ENCODE measurements around the gene PCF11.

Gene PCF11

DNA sequence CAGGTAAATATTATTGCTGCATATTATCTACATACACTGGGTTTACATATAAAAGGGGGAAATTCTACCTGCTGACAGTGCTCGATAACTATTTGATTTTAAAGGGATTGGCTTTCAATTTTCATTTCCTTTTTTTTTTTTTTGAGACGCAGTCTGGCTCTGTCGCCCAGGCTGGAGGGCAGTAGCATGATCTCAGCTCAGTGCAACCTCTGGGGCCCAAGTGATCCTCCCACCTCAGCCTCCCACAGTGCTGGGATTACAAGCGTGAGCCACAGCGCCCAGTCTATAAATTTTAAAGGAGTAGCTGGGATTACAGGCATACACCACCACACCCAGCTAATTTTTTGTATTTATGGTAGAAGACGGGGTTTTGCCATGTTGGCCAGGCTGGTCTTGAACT, 3.2 kb upstream of the PCF11 start:
- TF ChIP-seq EP300 (IDR thresholded peaks at IDR 0.05; ENCODE audit: borderline replicate concordance): no peak
- TF ChIP-seq YY1 (IDR thresholded peaks at IDR 0.05; ENCODE audit: low read depth): no peak
- TF ChIP-seq RAD21 (IDR thresholded peaks at IDR 0.05; ENCODE audit: low read depth): no peak
- TF ChIP-seq, protein P1, sequence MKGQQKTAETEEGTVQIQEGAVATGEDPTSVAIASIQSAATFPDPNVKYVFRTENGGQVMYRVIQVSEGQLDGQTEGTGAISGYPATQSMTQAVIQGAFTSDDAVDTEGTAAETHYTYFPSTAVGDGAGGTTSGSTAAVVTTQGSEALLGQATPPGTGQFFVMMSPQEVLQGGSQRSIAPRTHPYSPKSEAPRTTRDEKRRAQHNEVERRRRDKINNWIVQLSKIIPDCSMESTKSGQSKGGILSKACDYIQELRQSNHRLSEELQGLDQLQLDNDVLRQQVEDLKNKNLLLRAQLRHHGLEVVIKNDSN (IDR thresholded peaks at IDR 0.05): no peak
- TF ChIP-seq, protein P2, sequence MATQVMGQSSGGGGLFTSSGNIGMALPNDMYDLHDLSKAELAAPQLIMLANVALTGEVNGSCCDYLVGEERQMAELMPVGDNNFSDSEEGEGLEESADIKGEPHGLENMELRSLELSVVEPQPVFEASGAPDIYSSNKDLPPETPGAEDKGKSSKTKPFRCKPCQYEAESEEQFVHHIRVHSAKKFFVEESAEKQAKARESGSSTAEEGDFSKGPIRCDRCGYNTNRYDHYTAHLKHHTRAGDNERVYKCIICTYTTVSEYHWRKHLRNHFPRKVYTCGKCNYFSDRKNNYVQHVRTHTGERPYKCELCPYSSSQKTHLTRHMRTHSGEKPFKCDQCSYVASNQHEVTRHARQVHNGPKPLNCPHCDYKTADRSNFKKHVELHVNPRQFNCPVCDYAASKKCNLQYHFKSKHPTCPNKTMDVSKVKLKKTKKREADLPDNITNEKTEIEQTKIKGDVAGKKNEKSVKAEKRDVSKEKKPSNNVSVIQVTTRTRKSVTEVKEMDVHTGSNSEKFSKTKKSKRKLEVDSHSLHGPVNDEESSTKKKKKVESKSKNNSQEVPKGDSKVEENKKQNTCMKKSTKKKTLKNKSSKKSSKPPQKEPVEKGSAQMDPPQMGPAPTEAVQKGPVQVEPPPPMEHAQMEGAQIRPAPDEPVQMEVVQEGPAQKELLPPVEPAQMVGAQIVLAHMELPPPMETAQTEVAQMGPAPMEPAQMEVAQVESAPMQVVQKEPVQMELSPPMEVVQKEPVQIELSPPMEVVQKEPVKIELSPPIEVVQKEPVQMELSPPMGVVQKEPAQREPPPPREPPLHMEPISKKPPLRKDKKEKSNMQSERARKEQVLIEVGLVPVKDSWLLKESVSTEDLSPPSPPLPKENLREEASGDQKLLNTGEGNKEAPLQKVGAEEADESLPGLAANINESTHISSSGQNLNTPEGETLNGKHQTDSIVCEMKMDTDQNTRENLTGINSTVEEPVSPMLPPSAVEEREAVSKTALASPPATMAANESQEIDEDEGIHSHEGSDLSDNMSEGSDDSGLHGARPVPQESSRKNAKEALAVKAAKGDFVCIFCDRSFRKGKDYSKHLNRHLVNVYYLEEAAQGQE (IDR thresholded peaks at IDR 0.05; ENCODE audit: low read depth): no peak

DNA sequence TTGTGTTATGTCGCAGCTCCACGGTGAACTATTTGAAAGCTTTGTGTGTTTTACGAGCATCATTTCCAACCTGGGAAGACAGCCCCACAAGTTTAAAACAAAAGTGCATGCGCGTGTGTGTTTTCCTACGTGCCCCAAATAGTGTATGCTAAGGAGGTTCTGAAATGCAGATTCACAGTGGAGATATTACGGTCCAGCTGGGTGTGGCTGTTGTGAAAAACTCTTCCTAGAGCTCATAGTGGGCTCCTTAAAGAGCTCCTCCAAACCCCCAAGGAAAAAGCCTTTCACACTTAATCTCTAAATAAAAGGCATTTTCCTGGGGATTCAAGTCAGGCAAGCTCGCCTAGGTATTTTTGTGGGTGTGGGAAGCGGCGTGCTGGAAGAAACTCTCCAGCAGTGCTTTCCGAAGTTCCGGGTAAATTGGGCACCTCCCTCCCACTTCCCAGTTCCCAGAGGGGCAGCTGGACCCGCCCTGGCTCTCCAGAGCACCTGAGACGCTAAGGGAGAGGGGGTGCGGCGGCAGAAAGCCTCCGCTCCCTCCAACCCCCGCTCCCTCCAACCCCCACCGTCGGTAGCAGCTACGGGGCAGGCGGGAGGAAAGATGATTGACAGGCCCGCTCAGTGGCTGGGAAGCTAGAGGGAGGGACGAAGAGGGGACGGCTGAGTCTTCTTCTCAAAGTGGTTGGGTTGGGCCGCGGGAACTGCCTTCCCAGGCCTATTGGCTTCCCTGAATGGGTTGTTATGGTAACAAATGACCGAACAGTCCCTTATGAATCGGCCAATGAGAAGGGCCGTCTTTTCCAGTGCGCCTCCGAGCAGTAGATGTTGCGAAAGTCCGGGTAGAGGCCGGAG, 561 bp upstream of the PCF11 start:
- TF ChIP-seq, protein P2 (IDR thresholded peaks at IDR 0.05; ENCODE audit: low read depth): no peak
- peak; percentile 72 for TF ChIP-seq CREB1 (IDR thresholded peaks at IDR 0.05; ENCODE audit: low read depth)
- TF ChIP-seq CEBPB (IDR thresholded peaks at IDR 0.05): peak; percentile 97
- TF ChIP-seq TAF1 (IDR thresholded peaks at IDR 0.05; ENCODE audit: low read depth): peak; percentile 59; the same call in 1 of the 2 replicates
- no peak; the same call in 1 of the 2 replicates for TF ChIP-seq TEAD4 (IDR thresholded peaks at IDR 0.05)
- TF ChIP-seq MAX (IDR thresholded peaks at IDR 0.05): peak; percentile 54
- no peak for TF ChIP-seq EP300 (IDR thresholded peaks at IDR 0.05; ENCODE audit: borderline replicate concordance)
- peak; percentile 53; the same call in 1 of the 2 replicates for TF ChIP-seq TCF12 (IDR thresholded peaks at IDR 0.05; ENCODE audit: low read depth)

GRCh38 chr11:83157594-83158356, 844 bp downstream of the PCF11 start:
- TF ChIP-seq MAX (IDR thresholded peaks at IDR 0.05) (peak; percentile 71), TAF1 (IDR thresholded peaks at IDR 0.05; ENCODE audit: low read depth) (no peak), YY1 (IDR thresholded peaks at IDR 0.05; ENCODE audit: low read depth) (peak; percentile 85), RAD21 (IDR thresholded peaks at IDR 0.05; ENCODE audit: low read depth) (no peak)
- TF ChIP-seq, protein P1 (IDR thresholded peaks at IDR 0.05): peak; percentile 65

DNA sequence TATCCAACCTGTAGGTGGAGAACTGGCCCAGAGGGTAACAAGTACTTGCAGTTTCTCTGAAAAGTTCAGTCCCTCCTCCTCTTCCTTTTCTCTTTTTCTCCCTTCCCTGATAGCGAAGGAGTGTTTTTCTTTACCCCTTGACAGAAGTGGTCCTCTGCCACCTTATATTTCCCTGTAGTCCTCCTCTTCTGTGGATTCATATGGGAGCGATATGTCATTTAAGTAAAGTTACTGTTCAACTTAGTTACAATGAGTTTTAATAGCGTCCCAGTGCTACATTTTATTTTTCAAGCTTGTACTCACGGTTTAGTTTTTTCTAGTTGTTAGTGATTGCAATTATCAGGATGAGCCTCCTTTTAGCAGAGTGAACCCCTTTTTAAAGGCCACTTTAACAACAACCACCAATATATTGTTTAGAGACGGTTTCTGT, 1.4 kb downstream of the PCF11 start:
- TF ChIP-seq, protein P1 (IDR thresholded peaks at IDR 0.05): no peak
- TF ChIP-seq MAX (IDR thresholded peaks at IDR 0.05) (no peak), TAF1 (IDR thresholded peaks at IDR 0.05; ENCODE audit: low read depth) (no peak), CREB1 (IDR thresholded peaks at IDR 0.05; ENCODE audit: low read depth) (no peak), CEBPB (IDR thresholded peaks at IDR 0.05) (no peak), TEAD4 (IDR thresholded peaks at IDR 0.05) (no peak), TCF12 (IDR thresholded peaks at IDR 0.05; ENCODE audit: low read depth) (no peak), FOXM1 (IDR thresholded peaks at IDR 0.05; ENCODE audit: borderline replicate concordance, low read depth) (no peak), YY1 (IDR thresholded peaks at IDR 0.05; ENCODE audit: low read depth) (no peak)

GRCh38 chr11:83158965-83159901, 2.3 kb downstream of the PCF11 start:
- TF ChIP-seq TCF12 (IDR thresholded peaks at IDR 0.05; ENCODE audit: low read depth): no peak
- TF ChIP-seq, protein P2 (IDR thresholded peaks at IDR 0.05; ENCODE audit: low read depth): no peak
- TF ChIP-seq RAD21 (IDR thresholded peaks at IDR 0.05; ENCODE audit: low read depth): no peak
- no peak for TF ChIP-seq CREB1 (IDR thresholded peaks at IDR 0.05; ENCODE audit: low read depth)
- TF ChIP-seq TAF1 (IDR thresholded peaks at IDR 0.05; ENCODE audit: low read depth): no peak
- no peak for TF ChIP-seq CEBPB (IDR thresholded peaks at IDR 0.05)
- TF ChIP-seq, protein P1 (IDR thresholded peaks at IDR 0.05): no peak
- no peak for TF ChIP-seq ZBTB7A (IDR thresholded peaks at IDR 0.05; ENCODE audit: low read depth)
- no peak for TF ChIP-seq TEAD4 (IDR thresholded peaks at IDR 0.05)
- no peak for TF ChIP-seq EP300 (IDR thresholded peaks at IDR 0.05; ENCODE audit: borderline replicate concordance)
- TF ChIP-seq NFIC (IDR thresholded peaks at IDR 0.05): no peak
- TF ChIP-seq YY1 (IDR thresholded peaks at IDR 0.05; ENCODE audit: low read depth): no peak
- TF ChIP-seq MAX (IDR thresholded peaks at IDR 0.05): no peak
- no peak for TF ChIP-seq EGR1 (IDR thresholded peaks at IDR 0.05)
- no peak for TF ChIP-seq FOXM1 (IDR thresholded peaks at IDR 0.05; ENCODE audit: borderline replicate concordance, low read depth)
